GM20000 (cell line): ENCODE results near the gene UTS2B.

ENCODE experiments used
- DNase-seq: peaks from one replicate; pipeline ENCODE4 v3.0.0; 2012; ENCODE audit warnings: low spot score
- CTCF ChIP-seq: IDR thresholded peaks from 2 replicates; pipeline ENCODE4 v1.5.1; 2012; ENCODE audit warnings: mild to moderate bottlenecking, control low read depth; ENCODE audit errors: extremely low read depth, missing control alignments

UTS2B gene

GRCh38 chr3:191329654-191330529 lies at the start of gene UTS2B:
UTS2B (minus strand) TSS chr3:191330526; CDS start chr3:191282189, 48,337 bp downstream.
- no peak for TF ChIP-seq CTCF
- DNase-seq: peak; percentile 42

- no peak for TF ChIP-seq CTCF
- DNase-seq: no peak
Measured at GRCh38 chr3:191380001-191380400, 49.7 kb upstream of the UTS2B start.

- no peak for TF ChIP-seq CTCF
- DNase-seq: no peak
Measured at GRCh38 chr3:191379446-191379845, 49.1 kb upstream of the UTS2B start.

- no peak for DNase-seq
- TF ChIP-seq CTCF: no peak
Measured at GRCh38 chr3:191378142-191378812, 48.0 kb upstream of the UTS2B start.

- DNase-seq: no peak
- TF ChIP-seq CTCF: no peak
Measured at GRCh38 chr3:191376516-191377141, 46.3 kb upstream of the UTS2B start.

GRCh38 chr3:191373327-191373726 lies 43.0 kb upstream of the UTS2B start:
- no peak for TF ChIP-seq CTCF
- DNase-seq: no peak

GRCh38 chr3:191372122-191372521 lies 41.8 kb upstream of the UTS2B start:
- no peak for TF ChIP-seq CTCF
- no peak for DNase-seq
